GM19328 (cell line): Measurements from ENCODE around the gene RPS14.

Experiments
- ATAC-seq: cut with Tn5 transposase; IDR thresholded peaks from one replicate; pipeline ENCODE4 v1.9.1; 2021; ENCODE audit warnings: mild to moderate bottlenecking, moderate library complexity; ENCODE audit not compliant: unreplicated experiment

The RPS14 gene

DNA sequence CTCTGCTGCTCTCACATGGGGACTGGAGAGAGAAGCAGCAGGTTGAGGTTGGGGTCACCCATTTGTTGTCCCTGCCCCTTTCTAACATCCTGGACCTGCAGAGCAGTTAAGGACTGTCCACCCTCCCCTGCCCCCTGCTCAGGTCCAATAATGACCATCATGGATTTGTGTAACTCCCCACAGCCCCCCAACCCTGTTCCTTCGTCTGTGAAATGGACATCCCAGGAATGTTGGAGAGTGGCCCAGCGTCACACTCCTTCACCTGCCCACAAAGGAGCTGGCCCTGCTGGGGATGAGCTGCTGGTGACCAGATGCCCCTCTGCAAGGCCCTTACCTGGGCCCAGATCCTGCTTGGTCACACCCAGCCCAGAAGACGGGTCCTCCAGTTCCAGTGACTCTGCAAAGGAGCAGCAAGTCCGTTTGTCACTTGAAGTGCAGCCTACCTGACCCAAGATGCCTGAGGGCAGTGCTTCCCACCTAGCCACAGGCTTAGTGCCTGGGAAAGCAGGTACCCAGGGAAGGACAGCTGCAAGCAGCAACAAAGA is 47.2 kb downstream of the RPS14 start:
- ATAC-seq = no peak

DNA sequence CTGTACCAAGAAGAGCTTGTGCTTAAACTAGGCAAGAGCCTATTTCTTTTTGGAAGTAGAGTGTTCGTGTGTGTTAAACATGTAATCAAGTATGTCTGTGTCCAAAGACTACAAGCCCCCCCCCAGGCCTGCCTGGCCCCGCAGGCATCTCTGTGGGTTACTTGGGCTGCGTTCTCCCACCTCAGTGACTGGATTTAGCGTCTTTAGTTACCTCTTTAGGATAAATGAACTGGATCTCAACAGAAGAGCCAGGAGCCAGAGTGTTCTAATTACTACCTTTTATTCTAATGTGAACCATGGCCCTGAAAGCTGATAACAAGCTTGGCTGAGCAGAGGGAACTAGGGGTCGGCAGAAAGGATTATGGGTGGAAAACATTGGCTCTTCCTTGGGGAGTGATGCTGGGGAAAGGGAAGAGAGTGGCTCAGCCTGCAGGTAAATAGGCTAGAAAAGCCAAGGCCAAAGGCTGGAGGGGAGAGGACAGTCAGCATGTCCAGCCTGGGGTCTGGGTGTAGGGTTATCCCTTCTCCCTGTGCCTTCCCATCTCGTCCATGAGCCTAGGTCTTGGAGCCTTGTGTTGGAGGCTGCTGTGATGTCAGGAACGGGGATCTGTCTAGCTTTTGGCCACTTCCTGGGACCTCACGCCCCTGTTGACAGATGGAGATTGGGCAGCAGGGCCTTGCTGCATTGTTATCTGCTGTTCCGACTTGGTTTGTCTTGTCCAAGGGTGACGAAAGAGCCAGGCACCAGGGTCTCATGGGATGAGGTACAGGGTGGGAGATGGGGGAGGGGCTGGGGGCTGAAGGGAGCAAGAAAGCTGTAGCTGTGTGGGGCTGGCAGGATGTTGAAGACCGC is 47.9 kb downstream of the RPS14 start:
- no peak for ATAC-seq

DNA sequence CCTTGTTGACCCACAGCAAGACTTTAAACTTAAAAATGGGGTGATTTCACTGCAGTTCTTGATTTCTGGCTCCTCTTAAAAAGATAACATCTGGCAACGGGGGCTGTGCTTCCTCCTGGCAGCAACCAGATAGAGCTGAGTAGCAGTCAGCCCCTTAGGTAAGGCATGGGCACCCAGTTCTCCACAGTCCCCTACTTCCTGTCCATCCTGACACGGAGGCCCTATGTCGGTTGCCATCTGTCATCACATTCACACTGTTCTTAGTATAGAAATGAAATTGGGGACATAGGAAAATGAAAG is 48.5 kb downstream of the RPS14 start:
- no peak for ATAC-seq

DNA sequence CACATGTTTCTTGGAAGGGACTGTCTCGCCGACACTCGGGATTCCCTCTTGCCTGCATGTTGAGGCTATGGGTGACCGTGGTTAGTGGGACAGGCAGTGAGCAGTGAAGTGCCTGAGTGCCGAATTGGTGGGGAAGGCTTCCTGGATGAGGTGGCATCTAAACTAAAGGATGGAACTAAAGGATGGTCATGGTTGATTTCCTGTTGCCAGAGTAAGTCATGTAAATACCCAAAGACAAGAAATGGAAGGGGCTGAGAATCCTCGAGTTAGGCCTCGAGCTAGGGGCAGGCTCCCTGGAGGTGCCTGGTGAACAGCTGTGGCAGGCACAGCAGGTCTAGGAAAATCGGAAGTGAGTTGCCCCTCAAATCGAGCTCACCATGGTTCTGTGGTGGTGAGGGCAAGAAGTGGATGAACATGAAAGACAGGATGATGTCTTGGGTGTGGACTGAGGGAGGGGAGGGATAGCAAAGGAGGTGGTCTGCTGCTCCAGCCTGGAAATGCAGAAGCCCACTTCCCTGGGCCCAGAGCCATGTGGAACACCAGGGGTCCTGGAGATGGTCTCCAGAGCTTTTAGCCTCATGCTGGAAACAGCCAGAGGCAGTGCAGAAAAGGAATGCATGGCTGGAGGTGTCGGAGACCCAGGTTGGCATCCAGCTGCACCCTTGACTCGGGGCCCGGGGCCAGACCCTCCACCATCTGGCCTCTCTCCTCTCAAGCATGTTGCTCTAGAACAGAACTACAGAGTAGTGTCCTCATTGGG is 49.0 kb downstream of the RPS14 start:
- ATAC-seq = no peak

DNA sequence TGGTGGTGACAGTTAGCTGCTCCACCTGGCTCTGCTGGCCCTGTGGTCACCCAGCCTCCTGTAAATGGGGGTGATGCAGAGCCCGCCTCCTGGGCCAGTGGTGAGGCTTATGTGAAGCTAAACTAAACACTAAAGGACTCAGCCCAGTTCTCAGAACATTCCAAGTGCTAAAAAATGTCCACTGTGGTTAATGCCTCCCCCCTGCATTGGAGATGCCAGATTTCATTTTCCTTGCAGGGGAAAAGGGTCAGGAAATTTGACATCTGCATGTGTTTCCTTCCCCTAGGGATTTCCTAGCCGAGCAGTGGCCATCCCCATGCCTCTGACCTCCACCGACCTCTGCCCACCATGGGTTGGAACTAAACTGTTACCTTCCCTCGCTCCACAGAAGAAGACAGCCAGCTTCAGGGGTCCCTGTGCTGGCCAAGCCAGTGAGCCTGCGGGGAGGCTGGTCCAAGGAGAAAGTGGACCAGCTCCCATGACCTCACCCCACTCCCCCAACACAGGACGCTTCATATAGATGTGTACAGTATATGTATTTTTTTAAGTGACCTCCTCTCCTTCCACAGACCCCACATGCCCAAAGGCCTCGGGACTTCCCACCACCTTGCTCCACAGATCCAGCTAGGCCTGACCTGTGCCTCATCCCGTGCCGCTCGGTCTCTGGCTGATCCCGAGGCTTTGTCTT is 49.9 kb downstream of the RPS14 start:
- ATAC-seq = no peak

DNA sequence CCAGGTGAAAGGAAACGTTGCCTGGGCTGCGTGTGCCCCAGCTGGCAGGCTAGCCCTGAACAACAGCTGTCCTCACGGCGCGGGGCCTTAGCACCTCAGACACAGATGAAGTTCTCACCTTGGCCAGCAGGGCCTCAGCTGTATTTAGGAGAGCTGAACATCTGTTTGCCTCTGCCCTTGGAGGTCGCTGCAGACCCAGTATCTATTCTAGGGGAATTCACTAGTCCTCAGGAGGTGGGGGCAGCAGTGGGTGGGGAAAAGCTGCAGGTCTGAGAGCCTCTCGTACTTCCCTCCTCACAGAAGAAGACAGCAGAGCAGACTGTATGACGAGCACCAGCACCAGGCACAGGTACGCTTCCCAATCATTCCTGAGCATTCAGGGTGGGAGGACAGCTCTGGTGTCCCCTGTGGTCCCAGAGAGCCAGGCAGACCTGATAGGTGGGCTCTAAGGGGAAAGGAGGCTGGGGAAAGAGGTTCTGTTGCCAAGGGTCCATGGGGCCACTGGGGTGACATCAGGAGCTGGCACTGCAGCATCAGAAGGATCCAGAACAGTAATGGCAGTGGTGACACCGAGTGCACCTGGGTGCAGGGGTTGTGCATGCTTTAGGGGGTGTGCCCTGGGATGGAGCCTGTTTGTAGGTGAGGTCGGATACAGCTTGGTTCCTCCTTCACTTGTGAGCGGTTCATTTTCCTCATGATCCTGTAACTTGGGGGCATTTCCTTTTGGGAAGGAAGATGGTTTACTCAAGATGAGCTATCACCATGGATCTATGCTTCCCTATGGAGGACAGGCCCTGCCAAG is 50.6 kb downstream of the RPS14 start:
- ATAC-seq = peak; percentile 59

DNA sequence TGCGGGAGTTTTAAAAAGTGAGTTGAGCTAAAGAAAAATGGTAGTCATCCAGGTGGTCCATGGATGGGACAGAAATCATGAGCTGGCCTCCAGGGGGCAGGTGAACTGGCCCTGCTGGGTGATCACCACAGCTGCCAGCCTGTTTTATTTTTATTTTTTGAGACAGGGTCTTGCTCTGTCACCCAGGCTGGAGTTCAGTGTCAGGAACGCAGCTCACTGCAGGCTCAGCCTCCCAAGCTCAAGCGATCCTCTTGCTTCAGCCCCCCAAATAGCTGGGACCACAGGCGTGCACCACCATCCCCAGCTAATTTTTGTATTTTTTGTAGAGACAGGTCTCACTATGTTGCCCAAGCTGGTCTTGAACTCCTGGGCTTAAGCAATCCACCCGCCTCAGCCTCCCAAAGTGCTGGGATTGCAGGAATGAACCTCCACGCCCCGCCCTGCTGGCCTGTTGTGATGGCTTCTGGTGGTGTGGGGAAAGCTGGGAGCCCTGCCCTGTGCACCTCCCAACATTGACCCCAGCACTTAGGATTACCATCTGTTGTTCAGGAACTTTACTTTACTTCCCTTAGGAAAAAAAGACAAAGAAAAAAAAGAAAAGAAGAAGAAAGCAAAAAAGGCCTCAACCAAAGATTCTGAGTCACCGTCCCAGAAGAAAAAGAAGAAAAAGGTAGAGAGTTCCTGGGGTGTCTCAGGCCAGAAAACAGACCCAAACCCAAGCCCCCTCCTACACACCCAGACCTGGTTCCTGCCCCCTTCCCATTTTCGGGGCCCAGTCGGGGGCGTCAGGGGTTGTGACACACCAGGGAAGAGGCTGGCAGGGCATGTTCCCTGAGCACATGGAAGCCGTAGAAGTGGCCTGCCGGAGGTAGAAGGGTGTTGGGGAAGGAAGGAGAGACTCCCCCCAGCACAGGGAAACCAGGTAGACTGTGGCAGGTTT is 51.5 kb downstream of the RPS14 start:
- no peak for ATAC-seq

DNA sequence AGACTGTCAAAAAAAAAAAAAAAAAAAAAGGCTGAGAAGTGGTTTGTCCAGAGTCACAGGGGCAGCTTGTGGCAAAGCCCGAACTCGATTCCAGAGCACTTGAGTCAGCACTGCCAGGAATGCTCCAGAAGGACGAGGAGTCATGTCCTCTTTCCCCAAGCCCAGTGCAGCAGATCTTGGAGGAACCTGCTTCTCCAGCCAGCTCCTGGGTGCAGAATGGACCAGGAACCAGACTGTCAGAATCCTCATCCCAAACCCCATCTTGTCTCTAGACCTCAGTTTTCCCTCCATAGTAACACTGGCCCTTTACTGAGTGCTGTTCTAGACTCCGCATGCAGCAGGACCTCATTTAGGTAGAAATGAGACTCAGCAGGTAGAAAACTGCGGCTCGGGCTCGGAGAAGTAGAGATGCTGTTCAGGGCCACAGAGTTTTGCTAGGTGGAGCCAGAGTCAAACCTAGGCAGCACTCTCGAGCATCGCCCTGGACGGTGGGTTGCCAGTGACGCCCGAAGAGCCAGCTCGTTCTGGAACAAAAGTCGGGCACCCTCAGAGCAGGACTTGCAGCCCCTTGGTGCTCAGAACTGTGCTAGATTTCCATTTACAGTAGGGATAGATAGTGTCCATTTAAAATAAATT is 52.3 kb downstream of the RPS14 start:
- ATAC-seq = no peak

DNA sequence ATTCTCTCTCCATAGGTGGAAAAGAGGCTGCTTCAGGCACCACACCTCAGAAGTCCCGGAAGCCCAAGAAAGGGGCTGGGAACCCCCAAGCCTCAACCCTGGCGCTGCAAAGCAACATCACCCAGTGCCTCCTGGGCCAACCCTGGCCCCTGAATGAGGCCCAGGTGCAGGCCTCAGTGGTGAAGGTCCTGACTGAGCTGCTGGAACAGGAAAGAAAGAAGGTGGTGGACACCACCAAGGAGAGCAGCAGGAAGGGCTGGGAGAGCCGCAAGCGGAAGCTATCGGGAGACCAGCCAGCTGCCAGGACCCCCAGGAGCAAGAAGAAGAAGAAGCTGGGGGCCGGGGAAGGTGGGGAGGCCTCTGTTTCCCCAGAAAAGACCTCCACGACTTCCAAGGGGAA is 53.3 kb downstream of the RPS14 start:
- ATAC-seq = no peak

DNA sequence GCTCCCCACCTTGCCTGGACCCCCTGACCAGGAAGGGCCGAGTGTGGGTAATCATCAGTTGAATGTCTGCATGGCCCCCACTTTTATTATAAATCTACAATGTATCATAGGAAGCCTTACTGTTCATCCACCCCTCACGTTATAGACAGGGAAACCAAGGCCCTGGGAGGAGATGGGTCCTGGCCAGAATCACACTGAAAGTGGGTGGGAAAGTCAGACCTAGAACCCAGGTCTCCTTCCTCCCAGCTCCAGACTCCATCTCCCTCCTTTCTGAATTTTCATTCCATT is 53.9 kb downstream of the RPS14 start:
- no peak for ATAC-seq

DNA sequence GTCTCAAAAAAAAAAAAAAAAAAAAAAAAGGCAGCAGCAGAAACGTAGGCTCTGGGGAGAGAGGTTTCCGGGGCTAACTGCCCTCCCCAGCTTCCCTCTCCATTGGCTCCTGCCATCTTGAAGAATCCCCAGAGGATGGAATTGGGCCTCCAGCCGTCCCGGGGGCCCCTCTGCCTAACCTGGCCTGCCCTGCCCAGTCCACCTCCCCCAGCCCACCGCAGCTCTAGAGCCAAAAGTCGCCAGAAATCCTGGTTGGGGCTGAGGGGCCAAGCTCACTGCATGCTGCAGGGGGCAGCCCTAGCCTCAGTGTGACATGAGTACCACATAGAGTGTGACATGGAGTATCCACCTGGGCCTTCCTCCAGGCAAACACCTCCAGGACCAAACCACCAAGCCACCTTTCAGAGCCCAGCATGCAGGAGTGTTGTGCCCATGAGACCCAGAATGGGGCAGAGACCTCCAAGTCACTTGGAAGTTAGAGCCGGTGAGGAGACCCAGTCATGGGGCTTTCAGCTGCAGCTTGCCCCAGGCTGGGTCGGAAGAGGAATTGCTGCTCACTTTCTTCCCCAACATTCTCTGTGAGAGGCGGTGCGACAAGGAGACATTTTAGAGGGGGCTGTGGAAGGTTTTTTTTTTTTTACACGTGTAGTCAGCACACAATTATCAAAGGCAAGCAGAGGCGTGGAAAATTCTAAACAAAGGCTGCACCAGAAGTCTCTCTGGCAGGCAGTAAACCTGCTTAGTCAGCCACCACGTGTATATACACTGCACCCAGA is 54.4 kb downstream of the RPS14 start:
- ATAC-seq = no peak

DNA sequence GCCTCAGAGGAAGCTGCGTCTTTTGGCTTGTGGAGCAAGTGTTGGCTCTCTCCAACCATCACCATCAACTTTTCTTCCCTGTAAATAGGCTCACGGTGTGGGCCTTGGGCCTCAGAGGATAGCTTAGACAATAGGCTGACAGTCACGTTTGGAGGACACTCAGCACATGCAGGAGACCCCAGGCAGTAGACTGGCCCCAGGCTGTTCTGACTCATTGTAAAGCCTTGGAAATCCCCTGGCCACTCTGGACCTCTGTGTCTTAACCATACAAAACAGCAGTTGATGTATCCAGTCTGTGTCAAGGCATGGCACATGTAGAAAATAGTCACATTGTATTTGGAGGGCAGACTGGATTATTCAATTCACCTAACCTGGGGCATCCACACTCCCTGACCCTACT is 55.4 kb downstream of the RPS14 start:
- no peak for ATAC-seq

DNA sequence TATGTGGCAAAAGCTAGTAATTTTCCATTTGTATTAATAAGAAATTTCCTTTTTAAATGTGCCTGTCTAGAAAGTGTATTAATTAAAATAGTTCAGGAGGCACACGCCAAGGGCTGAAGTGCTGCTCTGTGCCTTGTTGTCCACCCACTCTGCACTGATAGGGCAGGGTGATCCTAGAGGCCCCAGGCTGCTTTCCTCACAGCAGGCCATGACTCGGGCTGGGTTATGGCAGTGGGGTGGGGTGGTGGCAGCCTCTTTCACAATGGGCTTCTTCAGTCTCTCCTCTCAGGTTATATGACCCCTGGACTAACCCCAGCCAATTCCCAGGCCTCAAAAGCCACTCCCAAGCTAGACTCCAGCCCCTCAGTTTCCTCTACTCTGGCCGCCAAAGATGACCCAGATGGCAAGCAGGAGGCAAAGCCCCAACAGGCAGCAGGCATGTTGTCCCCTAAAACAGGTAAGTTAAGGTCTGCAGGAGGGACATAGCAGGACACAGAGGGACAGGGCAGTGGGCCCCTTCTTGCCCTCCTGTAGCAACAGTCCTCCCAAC is 56.4 kb downstream of the RPS14 start:
- no peak for ATAC-seq

DNA sequence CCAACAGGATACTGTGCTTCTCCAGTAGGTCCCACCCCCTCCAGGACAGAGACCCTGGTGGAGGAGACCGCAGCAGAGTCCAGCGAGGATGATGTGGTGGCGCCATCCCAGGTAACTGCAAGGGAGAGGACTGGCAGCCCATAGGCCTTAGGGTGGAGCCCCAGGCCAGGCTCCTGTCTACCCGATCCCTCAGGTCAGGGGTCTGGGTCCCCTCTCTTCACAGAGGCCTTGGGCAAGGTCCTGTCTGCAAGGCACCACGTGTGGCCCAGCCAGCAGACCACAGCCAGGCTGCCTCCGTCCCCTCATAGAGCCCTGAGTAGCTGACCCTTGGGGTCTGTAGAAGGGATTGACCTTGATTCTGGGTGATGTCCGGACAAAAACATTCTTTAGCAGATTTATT is 56.9 kb downstream of the RPS14 start:
- no peak for ATAC-seq
